Measurements from ENCODE around the gene CSTPP1. TPM values are rescaled to one million over a fixed set of nuclear protein-coding genes. Genes with fewer than 3 reads are reported as not detected.

CSTPP1 gene
- polyA plus RNA-seq, 1 donor (not counting 4 experiments of a cell fraction or from before 2014, with no cell fraction given) = 20.0 TPM

DNA sequence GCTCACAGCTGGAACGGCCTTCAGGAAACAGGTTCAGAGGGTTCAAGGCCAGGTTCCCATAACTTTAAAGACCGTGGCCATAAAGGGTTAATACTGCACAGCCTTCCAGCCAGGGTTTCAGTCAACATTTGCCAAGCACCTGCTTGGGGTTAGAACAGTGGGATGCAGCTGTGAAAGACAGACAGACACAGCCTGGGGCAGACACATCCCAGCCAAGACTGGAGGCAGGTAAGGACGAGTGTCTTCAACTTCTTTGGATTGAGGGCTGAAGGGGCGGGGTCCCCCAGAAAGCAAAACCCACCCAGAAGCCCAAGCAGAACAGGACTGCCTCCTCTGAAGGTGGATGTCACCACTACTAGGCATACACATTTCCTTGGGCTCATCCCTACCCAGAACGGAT is 225.9 kb downstream of the CSTPP1 start:
- dilution Hi-C loops (cut with MboI; ENCODE audit: extremely low pct_ligation_motif_present, low sequenced_read_pairs) = no loop called here
- H3K36me3 ChIP-seq (ENCODE audit: control insufficient read depth in 2 of 2, extremely low read depth in 1 of 2, insufficient read depth in 2 of 2, low read length in 2 of 2) = peaks cover 28 to 29% of the 10 kb centered on the region in 2 experiments
- DNase-seq (ENCODE audit: low read depth, low spot score) (no peak), FAIRE-seq (no peak)
- H3K27ac ChIP-seq (ENCODE audit: control insufficient read depth, insufficient read depth, low read length) = no peak overlapping the region
- H3K9ac ChIP-seq (ENCODE audit: control insufficient read depth, extremely low read depth, insufficient read depth, low read length) = no peak overlapping the region
- H3K79me2 ChIP-seq (ENCODE audit: control insufficient read depth, insufficient read depth, low read length) = no peaks in the 10 kb centered on the region
- no peak overlapping the region for H2AFZ ChIP-seq (ENCODE audit: control insufficient read depth, low read length)
- no peaks in the 10 kb centered on the region for H3K9me1 ChIP-seq (ENCODE audit: control insufficient read depth, extremely low read depth, insufficient read depth, low read length)
- H3K9me3 ChIP-seq (ENCODE audit: control insufficient read depth, low read depth, low read length) = no peaks in the 10 kb centered on the region
- H3K4me3 ChIP-seq (ENCODE audit: control insufficient read depth in 2 of 3, extremely low read depth in 1 of 3, insufficient read depth in 2 of 3, low read depth in 1 of 3, low read length in 3 of 3) = no peak overlapping the region
- H3K4me1 ChIP-seq (ENCODE audit: control insufficient read depth, extremely low read depth, insufficient read depth, low read length) = no peaks in the 10 kb centered on the region
- H3K27me3 ChIP-seq (ENCODE audit: control insufficient read depth, extremely low read depth, insufficient read depth, low read length) = no peaks in the 10 kb centered on the region
- H3K4me2 ChIP-seq (ENCODE audit: control insufficient read depth, extremely low read depth, insufficient read depth, low read depth, low read length) = no peak overlapping the region
- no peak for TF ChIP-seq EZH2 (IDR thresholded peaks at IDR 0.05; ENCODE audit: low read length)
- no peaks in the 10 kb centered on the region for H4K20me1 ChIP-seq (ENCODE audit: control insufficient read depth, extremely low read depth, insufficient read depth, low read length)

DNA sequence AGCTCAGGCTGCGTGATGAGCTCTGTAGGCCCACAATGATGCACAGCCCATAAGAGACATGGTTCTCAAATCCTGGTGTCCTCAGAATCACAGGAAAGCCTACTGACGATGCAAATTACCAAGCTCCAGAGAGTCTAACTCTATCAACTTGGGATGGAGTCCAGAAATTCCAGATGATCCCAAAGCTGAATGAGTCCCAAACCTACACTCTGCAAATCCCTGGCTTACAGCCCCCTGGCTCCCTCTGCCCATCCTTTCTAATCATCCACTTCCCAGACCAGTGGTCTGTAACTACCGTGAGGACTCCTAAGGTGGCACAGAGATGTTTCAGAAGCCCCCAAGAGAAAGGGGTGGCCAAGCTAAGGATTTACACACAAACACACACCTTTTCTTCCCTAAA is 226.6 kb downstream of the CSTPP1 start:
- no peaks in the 10 kb centered on the region for H3K79me2 ChIP-seq (ENCODE audit: control insufficient read depth, insufficient read depth, low read length)
- H2AFZ ChIP-seq (ENCODE audit: control insufficient read depth, low read length) = no peak overlapping the region
- no peak overlapping the region for H3K9ac ChIP-seq (ENCODE audit: control insufficient read depth, extremely low read depth, insufficient read depth, low read length)
- no peaks in the 10 kb centered on the region for H3K4me1 ChIP-seq (ENCODE audit: control insufficient read depth, extremely low read depth, insufficient read depth, low read length)
- dilution Hi-C loops (cut with MboI; ENCODE audit: extremely low pct_ligation_motif_present, low sequenced_read_pairs) = no loop called here
- H3K4me3 ChIP-seq (ENCODE audit: control insufficient read depth in 2 of 3, extremely low read depth in 1 of 3, insufficient read depth in 2 of 3, low read depth in 1 of 3, low read length in 3 of 3) = no peak overlapping the region
- TF ChIP-seq, protein P1, sequence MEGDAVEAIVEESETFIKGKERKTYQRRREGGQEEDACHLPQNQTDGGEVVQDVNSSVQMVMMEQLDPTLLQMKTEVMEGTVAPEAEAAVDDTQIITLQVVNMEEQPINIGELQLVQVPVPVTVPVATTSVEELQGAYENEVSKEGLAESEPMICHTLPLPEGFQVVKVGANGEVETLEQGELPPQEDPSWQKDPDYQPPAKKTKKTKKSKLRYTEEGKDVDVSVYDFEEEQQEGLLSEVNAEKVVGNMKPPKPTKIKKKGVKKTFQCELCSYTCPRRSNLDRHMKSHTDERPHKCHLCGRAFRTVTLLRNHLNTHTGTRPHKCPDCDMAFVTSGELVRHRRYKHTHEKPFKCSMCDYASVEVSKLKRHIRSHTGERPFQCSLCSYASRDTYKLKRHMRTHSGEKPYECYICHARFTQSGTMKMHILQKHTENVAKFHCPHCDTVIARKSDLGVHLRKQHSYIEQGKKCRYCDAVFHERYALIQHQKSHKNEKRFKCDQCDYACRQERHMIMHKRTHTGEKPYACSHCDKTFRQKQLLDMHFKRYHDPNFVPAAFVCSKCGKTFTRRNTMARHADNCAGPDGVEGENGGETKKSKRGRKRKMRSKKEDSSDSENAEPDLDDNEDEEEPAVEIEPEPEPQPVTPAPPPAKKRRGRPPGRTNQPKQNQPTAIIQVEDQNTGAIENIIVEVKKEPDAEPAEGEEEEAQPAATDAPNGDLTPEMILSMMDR (optimal IDR thresholded peaks at IDR 0.05 in 1 of 3, IDR thresholded peaks at IDR 0.05 in 1 of 3, conservative IDR thresholded peaks at IDR 0.05 in 1 of 3; ENCODE audit: extremely low read depth in 1 of 3, insufficient read depth in 2 of 3, low read length in 3 of 3) = no peak
- TF ChIP-seq EZH2 (IDR thresholded peaks at IDR 0.05; ENCODE audit: low read length) = no peak
- H3K9me1 ChIP-seq (ENCODE audit: control insufficient read depth, extremely low read depth, insufficient read depth, low read length) = no peaks in the 10 kb centered on the region
- no peak overlapping the region for H3K4me2 ChIP-seq (ENCODE audit: control insufficient read depth, extremely low read depth, insufficient read depth, low read depth, low read length)
- H3K27ac ChIP-seq (ENCODE audit: control insufficient read depth, insufficient read depth, low read length) = no peak overlapping the region
- H3K36me3 ChIP-seq (ENCODE audit: control insufficient read depth in 2 of 2, extremely low read depth in 1 of 2, insufficient read depth in 2 of 2, low read length in 2 of 2) = peaks cover 35 to 36% of the 10 kb centered on the region in 2 experiments
- no peaks in the 10 kb centered on the region for H3K9me3 ChIP-seq (ENCODE audit: control insufficient read depth, low read depth, low read length)
- no peaks in the 10 kb centered on the region for H3K27me3 ChIP-seq (ENCODE audit: control insufficient read depth, extremely low read depth, insufficient read depth, low read length)
- DNase-seq (ENCODE audit: low read depth, low spot score) (no peak), FAIRE-seq (no peak)
- no peaks in the 10 kb centered on the region for H4K20me1 ChIP-seq (ENCODE audit: control insufficient read depth, extremely low read depth, insufficient read depth, low read length)

DNA sequence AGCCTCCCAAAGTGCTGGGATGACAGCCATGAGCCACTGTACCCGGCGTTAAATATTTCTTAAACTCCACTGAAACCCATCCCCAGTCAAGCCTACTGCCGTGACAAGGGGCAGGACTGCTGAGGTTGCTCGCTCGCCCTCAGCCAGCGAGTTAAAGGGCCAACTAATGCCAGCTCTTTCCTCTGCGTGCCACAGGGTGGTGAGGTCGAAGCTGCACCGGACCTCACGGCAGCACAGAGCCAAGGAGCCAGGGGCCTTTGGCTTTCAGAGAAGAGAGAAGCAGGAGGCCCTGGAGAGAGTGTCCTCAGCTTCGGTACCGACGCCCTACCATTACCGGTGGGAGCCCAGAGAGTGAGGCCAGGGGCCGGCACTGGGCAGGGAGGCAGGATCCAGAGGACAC is 227.3 kb downstream of the CSTPP1 start:
- no peak overlapping the region for H3K9ac ChIP-seq (ENCODE audit: control insufficient read depth, extremely low read depth, insufficient read depth, low read length)
- no peak for TF ChIP-seq EZH2 (IDR thresholded peaks at IDR 0.05; ENCODE audit: low read length)
- TF ChIP-seq, protein P1 (optimal IDR thresholded peaks at IDR 0.05 in 1 of 3, IDR thresholded peaks at IDR 0.05 in 1 of 3, conservative IDR thresholded peaks at IDR 0.05 in 1 of 3; ENCODE audit: extremely low read depth in 1 of 3, insufficient read depth in 2 of 3, low read length in 3 of 3) = no peak
- no peak overlapping the region for H3K4me2 ChIP-seq (ENCODE audit: control insufficient read depth, extremely low read depth, insufficient read depth, low read depth, low read length)
- peaks cover 40 to 41% of the 10 kb centered on the region in 2 experiments for H3K36me3 ChIP-seq (ENCODE audit: control insufficient read depth in 2 of 2, extremely low read depth in 1 of 2, insufficient read depth in 2 of 2, low read length in 2 of 2)
- H3K27ac ChIP-seq (ENCODE audit: control insufficient read depth, insufficient read depth, low read length) = no peak overlapping the region
- H3K27me3 ChIP-seq (ENCODE audit: control insufficient read depth, extremely low read depth, insufficient read depth, low read length) = no peaks in the 10 kb centered on the region
- H2AFZ ChIP-seq (ENCODE audit: control insufficient read depth, low read length) = no peak overlapping the region
- no peaks in the 10 kb centered on the region for H4K20me1 ChIP-seq (ENCODE audit: control insufficient read depth, extremely low read depth, insufficient read depth, low read length)
- H3K9me1 ChIP-seq (ENCODE audit: control insufficient read depth, extremely low read depth, insufficient read depth, low read length) = no peaks in the 10 kb centered on the region
- dilution Hi-C loops (cut with MboI; ENCODE audit: extremely low pct_ligation_motif_present, low sequenced_read_pairs) = no loop called here
- no peak overlapping the region for H3K4me3 ChIP-seq (ENCODE audit: control insufficient read depth in 2 of 3, extremely low read depth in 1 of 3, insufficient read depth in 2 of 3, low read depth in 1 of 3, low read length in 3 of 3)
- FAIRE-seq (no peak), DNase-seq (ENCODE audit: low read depth, low spot score) (no peak)
- no peaks in the 10 kb centered on the region for H3K4me1 ChIP-seq (ENCODE audit: control insufficient read depth, extremely low read depth, insufficient read depth, low read length)
- H3K9me3 ChIP-seq (ENCODE audit: control insufficient read depth, low read depth, low read length) = no peaks in the 10 kb centered on the region
- peaks cover 3% of the 10 kb centered on the region for H3K79me2 ChIP-seq (ENCODE audit: control insufficient read depth, insufficient read depth, low read length)
